BLaER1 treated with 17β-estradiol and CSF1 and Interleukin-3, amounts not matched to agents 10 nM and 100 nM (cell line): ENCODE results near the gene COMMD1.
A peak's percentile ranks its signal among the peaks of the same experiment; 100 is the strongest.
"Not testable (repeated sequence)": the region's sequence is repeated elsewhere in the genome, so short reads cannot be mapped to it uniquely, and the experiment has no call there.

Experiments
- H3K27ac ChIP-seq, 11 experiments: shearing (Covaris generic); formaldehyde crosslinking; 2 replicates each; pipeline ENCODE4 v1.8.1; 2022
- H3K27me3 ChIP-seq, 11 experiments: shearing (Covaris generic); formaldehyde crosslinking; 2 replicates each; pipeline ENCODE4 v1.8.1; 2022
- H3K36me3 ChIP-seq, 11 experiments: shearing (Covaris generic); formaldehyde crosslinking; 2 replicates each; pipeline ENCODE4 v1.8.1; 2022
- H3K4me1 ChIP-seq, 10 experiments: shearing (Covaris generic); formaldehyde crosslinking; 2 replicates each; pipeline ENCODE4 v1.8.1; 2022
- H3K4me2 ChIP-seq, 11 experiments: shearing (Covaris generic); formaldehyde crosslinking; 2 replicates each; pipeline ENCODE4 v1.8.1; 2022
- H3K4me3 ChIP-seq, 10 experiments: shearing (Covaris generic); formaldehyde crosslinking; 2 replicates each; pipeline ENCODE4 v1.8.1; 2022
- H3K9ac ChIP-seq, 11 experiments: shearing (Covaris generic); formaldehyde crosslinking; 2 replicates each; pipeline ENCODE4 v1.8.1; 2022
- H3K9me3 ChIP-seq, 11 experiments: shearing (Covaris generic); formaldehyde crosslinking; replicated peaks in 1 of 11; 2 replicates each; pipeline ENCODE4 v1.8.1; 2022
- H4K20me1 ChIP-seq, 11 experiments: shearing (Covaris generic); formaldehyde crosslinking; 2 replicates each; pipeline ENCODE4 v1.8.1; 2022
- Cebpa-rat ChIP-seq, 11 experiments: shearing (Covaris generic); IDR thresholded peaks; 2 replicates each; pipeline ENCODE4 v1.8.1; 2022

Gene COMMD1

GRCh38 chr2:61995065-61995464 is 89.6 kb downstream of the COMMD1 start:
- no peak overlapping the region for H3K4me3 ChIP-seq
- H3K9me3 ChIP-seq = no peaks in the 10 kb centered on the region
- H3K27me3 ChIP-seq = no peaks in the 10 kb centered on the region
- TF ChIP-seq Cebpa-rat (IDR thresholded peaks at IDR 0.05) = no peak
- H3K27ac ChIP-seq = peak overlapping the region in 1 of 11 experiments; percentile 16; a peak in 1 of 22 replicates
- peaks cover 14 to 40% (median 24%) of the 10 kb centered on the region in 10 experiments for H3K4me1 ChIP-seq
- peak overlapping the region in 3 of 11 experiments; percentile 1 to 39 (median 23); a peak in 3 of 22 replicates for H3K9ac ChIP-seq
- H3K36me3 ChIP-seq = no peaks in the 10 kb centered on the region
- H4K20me1 ChIP-seq = peaks cover 0 to 11% (median 0%) of the 10 kb centered on the region in 11 experiments; a peak in 4 of 22 replicates
- peak overlapping the region; percentile 11 to 51 (median 41); a peak in 20 of 22 replicates for H3K4me2 ChIP-seq

GRCh38 chr2:61995515-61995914 is 90.0 kb downstream of the COMMD1 start:
- H3K27ac ChIP-seq = peak overlapping the region in 1 of 11 experiments; percentile 16; a peak in 1 of 22 replicates
- peaks cover 0 to 1% (median under 1%) of the 10 kb centered on the region in 11 experiments; a peak in 4 of 22 replicates for H3K36me3 ChIP-seq
- no peaks in the 10 kb centered on the region for H3K27me3 ChIP-seq
- peak overlapping the region in 2 of 11 experiments; percentile 1 to 23; a peak in 1 of 22 replicates for H3K9ac ChIP-seq
- peaks cover 0 to 11% (median 0%) of the 10 kb centered on the region in 11 experiments; a peak in 4 of 22 replicates for H4K20me1 ChIP-seq
- no peaks in the 10 kb centered on the region for H3K9me3 ChIP-seq
- no peak for TF ChIP-seq Cebpa-rat (IDR thresholded peaks at IDR 0.05)
- H3K4me1 ChIP-seq = peaks cover 14 to 40% (median 24%) of the 10 kb centered on the region in 10 experiments
- H3K4me3 ChIP-seq = no peak overlapping the region
- peak overlapping the region; percentile 10 to 51 (median 35); a peak in 17 of 22 replicates for H3K4me2 ChIP-seq

- Histone ChIP-seq H3K9ac (no peak overlapping the region), H3K9me3 (no peaks in the 10 kb centered on the region), H3K27me3 (no peaks in the 10 kb centered on the region), H4K20me1 (peaks cover 0 to 7% (median 0%) of the 10 kb centered on the region in 11 experiments; a peak in 3 of 22 replicates), H3K27ac (no peak overlapping the region), H3K36me3 (peaks cover 0 to 25% (median 13%) of the 10 kb centered on the region in 11 experiments; a peak in 11 of 22 replicates), H3K4me3 (no peak overlapping the region), H3K4me2 (no peak overlapping the region), H3K4me1 (peaks cover 14 to 27% (median 24%) of the 10 kb centered on the region in 10 experiments)
- TF ChIP-seq Cebpa-rat (IDR thresholded peaks at IDR 0.05) = no peak
Observed at GRCh38 chr2:61998426-61998825, 93.0 kb downstream of the COMMD1 start.

GRCh38 chr2:62000538-62000937 is 95.1 kb downstream of the COMMD1 start:
- no peak overlapping the region for H3K4me3 ChIP-seq
- TF ChIP-seq Cebpa-rat (IDR thresholded peaks at IDR 0.05) = no peak
- H3K9ac ChIP-seq = no peak overlapping the region
- peaks cover 0 to 15% (median 6%) of the 10 kb centered on the region in 10 experiments; a peak in 16 of 20 replicates for H3K4me1 ChIP-seq
- H3K4me2 ChIP-seq = no peak overlapping the region
- H3K27ac ChIP-seq = no peak overlapping the region
- peaks cover 4 to 42% (median 19%) of the 10 kb centered on the region in 11 experiments; a peak in 12 of 22 replicates for H3K36me3 ChIP-seq
- no peaks in the 10 kb centered on the region; a peak in 1 of 22 replicates for H4K20me1 ChIP-seq
- H3K27me3 ChIP-seq = no peaks in the 10 kb centered on the region
- H3K9me3 ChIP-seq = peaks cover 0 to 9% (median 6%) of the 10 kb centered on the region in 11 experiments; a peak in 9 of 22 replicates

GRCh38 chr2:62001431-62001830 is 96.0 kb downstream of the COMMD1 start:
- no peak overlapping the region for H3K4me3 ChIP-seq
- peaks cover 0 to 9% (median 6%) of the 10 kb centered on the region in 11 experiments; a peak in 9 of 22 replicates for H3K9me3 ChIP-seq
- no peak for TF ChIP-seq Cebpa-rat (IDR thresholded peaks at IDR 0.05)
- peaks cover 0 to 9% (median 0%) of the 10 kb centered on the region in 10 experiments; a peak in 6 of 20 replicates for H3K4me1 ChIP-seq
- no peak overlapping the region for H3K9ac ChIP-seq
- H3K27ac ChIP-seq = no peak overlapping the region
- H4K20me1 ChIP-seq = no peaks in the 10 kb centered on the region
- H3K4me2 ChIP-seq = no peak overlapping the region
- no peaks in the 10 kb centered on the region for H3K27me3 ChIP-seq
- H3K36me3 ChIP-seq = peaks cover 4 to 42% (median 19%) of the 10 kb centered on the region in 11 experiments; a peak in 12 of 22 replicates

GRCh38 chr2:62004428-62004827 is 99.0 kb downstream of the COMMD1 start:
- peak overlapping the region in 1 of 11 experiments; percentile 19; a peak in 1 of 22 replicates for H3K4me2 ChIP-seq
- H3K4me3 ChIP-seq, H3K27ac ChIP-seq, H3K4me1 ChIP-seq, H3K27me3 ChIP-seq, H3K9me3 ChIP-seq, H3K9ac ChIP-seq, H4K20me1 ChIP-seq: not testable (repeated sequence)
- peaks cover 4 to 42% (median 19%) of the 10 kb centered on the region in 11 experiments; a peak in 14 of 22 replicates for H3K36me3 ChIP-seq

GRCh38 chr2:62007555-62007954 is 102.1 kb downstream of the COMMD1 start:
- no peak for TF ChIP-seq Cebpa-rat (IDR thresholded peaks at IDR 0.05)
- no peaks in the 10 kb centered on the region for H4K20me1 ChIP-seq
- no peak overlapping the region for H3K9ac ChIP-seq
- no peak overlapping the region for H3K4me3 ChIP-seq
- H3K4me2 ChIP-seq = no peak overlapping the region
- H3K4me1 ChIP-seq = peaks cover 0 to 9% (median 0%) of the 10 kb centered on the region in 10 experiments; a peak in 4 of 20 replicates
- H3K9me3 ChIP-seq = peaks cover 0 to 9% (median 6%) of the 10 kb centered on the region in 11 experiments; a peak in 9 of 22 replicates
- H3K36me3 ChIP-seq = peaks cover 0 to 21% (median 4%) of the 10 kb centered on the region in 11 experiments; a peak in 10 of 22 replicates
- H3K27me3 ChIP-seq = no peaks in the 10 kb centered on the region
- H3K27ac ChIP-seq = no peak overlapping the region

GRCh38 chr2:62010632-62011256 is 105.3 kb downstream of the COMMD1 start:
- H3K36me3 ChIP-seq = peaks cover 0 to 8% (median 0%) of the 10 kb centered on the region in 11 experiments; a peak in 4 of 22 replicates
- H3K27ac ChIP-seq = no peak overlapping the region
- peaks cover 0 to 8% (median 0%) of the 10 kb centered on the region in 10 experiments; a peak in 3 of 20 replicates for H3K4me1 ChIP-seq
- H3K9me3 ChIP-seq = peaks cover 0 to 5% (median 0%) of the 10 kb centered on the region in 11 experiments; a peak in 2 of 22 replicates
- no peak overlapping the region for H3K4me3 ChIP-seq
- no peak overlapping the region for H3K4me2 ChIP-seq
- no peak overlapping the region for H3K9ac ChIP-seq
- no peak for TF ChIP-seq Cebpa-rat (IDR thresholded peaks at IDR 0.05)
- no peaks in the 10 kb centered on the region for H3K27me3 ChIP-seq
- H4K20me1 ChIP-seq = no peaks in the 10 kb centered on the region

GRCh38 chr2:62013641-62014040 is 108.2 kb downstream of the COMMD1 start:
- Histone ChIP-seq H3K4me2 (no peak overlapping the region), H3K27ac (no peak overlapping the region), H3K27me3 (no peaks in the 10 kb centered on the region), H4K20me1 (no peaks in the 10 kb centered on the region), H3K4me1 (peaks cover 0 to 10% (median 0%) of the 10 kb centered on the region in 10 experiments; a peak in 3 of 20 replicates), H3K9ac (no peak overlapping the region), H3K36me3 (no peaks in the 10 kb centered on the region; a peak in 1 of 22 replicates), H3K9me3 (peaks cover 0 to 15% (median 0%) of the 10 kb centered on the region in 11 experiments; a peak in 3 of 22 replicates), H3K4me3 (no peak overlapping the region)
- no peak for TF ChIP-seq Cebpa-rat (IDR thresholded peaks at IDR 0.05)
